Muscle of arm (tissue), 14 donors: Measurements from ENCODE around the gene CDK18. TPM values are rescaled to one million over a fixed set of nuclear protein-coding genes. Genes with fewer than 3 reads are reported as not detected.
A peak's percentile ranks its signal among the peaks of the same experiment; 100 is the strongest.

ENCODE experiments used
- DNase-seq: peaks from one replicate; pipeline ENCODE4 v3.0.0-alpha.2; 2013
- long read RNA-seq, 11 donors: transcript quantifications; one replicate each; lab custom pipeline, GENCODE V29; 2026
- polyA plus RNA-seq, 12 donors: library from polyadenylated mRNA; unstranded; fragments of 120-200 nt; gene quantifications; one replicate each; pipeline ENCODE4 v1.2.1, GENCODE V29; 2013; ENCODE audit not compliant: insufficient read length in 12 of 12

CDK18 gene
- polyA plus RNA-seq: 10 to 100 TPM in 4 of 12 donors, 1 to 10 TPM in 7, not detected in 1; 5.2 to 14.5 (median 8.0) TPM
- long read RNA-seq, donor 1, partial matches to known transcripts: 0 of 5 reads
- long read RNA-seq, donor 1, other reads (novel, unspliced or antisense): 0 of 5 reads
- long read RNA-seq, donor 2, partial matches to known transcripts: 0 of 1 reads
- long read RNA-seq, donor 2, other reads (novel, unspliced or antisense): 0 of 1 reads
- long read RNA-seq, donor 3, partial matches to known transcripts: 0 of 1 reads
- long read RNA-seq, donor 3, other reads (novel, unspliced or antisense): 0 of 1 reads
- long read RNA-seq, donor 4, partial matches to known transcripts: 0 of 1 reads
- long read RNA-seq, donor 4, other reads (novel, unspliced or antisense): 0 of 1 reads
- long read RNA-seq, donor 5: 0 reads
- long read RNA-seq, donor 6: 0 reads
- long read RNA-seq, donor 7, partial matches to known transcripts: 0 of 3 reads
- long read RNA-seq, donor 7, other reads (novel, unspliced or antisense): 0 of 3 reads
- long read RNA-seq, donor 8, partial matches to known transcripts: 0 of 2 reads
- long read RNA-seq, donor 8, other reads (novel, unspliced or antisense): 0 of 2 reads
- long read RNA-seq, donor 9: 0 reads
- long read RNA-seq, donor 10, partial matches to known transcripts: 0 of 1 reads
- long read RNA-seq, donor 10, other reads (novel, unspliced or antisense): 0 of 1 reads
- long read RNA-seq, donor 11, partial matches to known transcripts: 0 of 3 reads
- long read RNA-seq, donor 11, other reads (novel, unspliced or antisense): 0 of 3 reads

- DNase-seq: no peak
Observed at GRCh38 chr1:205504311-205505075, at the start of gene CDK18. CDK18 (plus strand) TSS chr1:205504669; CDS start chr1:205523168, 18,499 bp downstream.

GRCh38 chr1:205454903-205455335 lies 49.5 kb upstream of the CDK18 start:
- no peak for DNase-seq

DNA sequence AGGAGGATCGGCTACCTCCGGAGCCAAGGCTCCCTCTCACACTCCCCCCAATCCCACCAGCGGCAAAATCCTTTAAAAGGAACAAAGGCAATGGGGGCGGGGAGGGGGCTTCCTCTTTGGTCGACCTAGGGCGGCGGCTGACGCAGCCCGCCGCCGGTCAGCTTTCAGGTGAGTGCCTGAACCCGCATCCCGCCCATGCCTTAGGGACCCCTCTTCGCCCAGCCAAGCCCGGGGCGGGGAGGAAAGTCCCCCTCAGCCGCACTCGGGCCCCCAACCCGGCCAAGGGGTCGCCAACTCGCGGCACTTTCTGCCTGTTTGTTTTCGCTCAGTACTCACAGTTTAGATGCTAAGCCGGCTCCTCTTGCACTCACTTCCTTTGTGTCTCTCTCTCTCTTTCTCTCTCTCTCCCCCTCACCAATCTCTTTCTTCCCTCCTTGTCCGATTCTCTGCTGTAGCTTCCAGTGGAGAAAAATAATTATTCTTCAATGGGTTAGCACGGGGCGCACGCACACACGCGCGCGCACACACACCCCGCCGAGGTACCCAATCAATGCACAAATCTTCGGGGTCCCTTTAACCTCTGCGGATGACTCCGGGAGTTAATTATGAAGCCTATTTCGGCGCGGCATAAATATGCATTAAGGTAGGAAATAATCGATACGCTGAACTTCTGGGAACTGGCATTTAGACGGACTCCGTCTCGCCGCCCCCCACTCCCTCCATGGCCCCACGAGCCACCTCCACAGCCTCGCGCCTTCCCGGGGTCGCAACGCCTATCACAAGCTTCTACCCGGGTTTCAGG lies 48.7 kb upstream of the CDK18 start, which contains the start of gene BLACAT1:
Gene BLACAT1 (minus strand): TSS at position 465 of the 802 bp plus-strand sequence.
- DNase-seq: no peak

- no peak for DNase-seq
Observed at GRCh38 chr1:205456383-205456867, 48.0 kb upstream of the CDK18 start.

GRCh38 chr1:205456868-205457745 lies 47.4 kb upstream of the CDK18 start:
- DNase-seq: no peak

GRCh38 chr1:205458777-205459566 lies 45.5 kb upstream of the CDK18 start:
- DNase-seq: peak; percentile 59

GRCh38 chr1:205465392-205465791 lies 39.1 kb upstream of the CDK18 start:
- no peak for DNase-seq

GRCh38 chr1:205466595-205467220 lies 37.8 kb upstream of the CDK18 start:
- no peak for DNase-seq

DNA sequence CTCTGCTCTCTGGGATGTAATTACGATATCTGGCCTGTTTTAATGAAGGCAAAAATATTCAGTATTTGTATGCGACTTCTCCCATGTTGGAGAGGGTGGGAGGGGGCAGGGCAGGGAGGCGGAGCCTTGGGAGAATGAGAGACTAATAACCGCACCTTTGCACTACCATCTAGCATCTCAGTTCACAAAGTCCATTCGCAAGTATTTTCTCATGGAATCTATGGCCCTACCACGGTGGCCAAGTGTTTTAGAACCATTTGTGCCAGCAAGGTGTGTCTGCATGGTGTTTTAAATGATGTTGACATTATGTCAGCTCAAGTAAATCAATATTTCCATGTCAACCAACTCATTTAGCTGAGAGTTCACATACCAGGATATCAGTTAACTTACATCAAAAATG lies 34.3 kb upstream of the CDK18 start:
- no peak for DNase-seq

GRCh38 chr1:205472737-205473441 lies 31.6 kb upstream of the CDK18 start:
- no peak for DNase-seq

DNA sequence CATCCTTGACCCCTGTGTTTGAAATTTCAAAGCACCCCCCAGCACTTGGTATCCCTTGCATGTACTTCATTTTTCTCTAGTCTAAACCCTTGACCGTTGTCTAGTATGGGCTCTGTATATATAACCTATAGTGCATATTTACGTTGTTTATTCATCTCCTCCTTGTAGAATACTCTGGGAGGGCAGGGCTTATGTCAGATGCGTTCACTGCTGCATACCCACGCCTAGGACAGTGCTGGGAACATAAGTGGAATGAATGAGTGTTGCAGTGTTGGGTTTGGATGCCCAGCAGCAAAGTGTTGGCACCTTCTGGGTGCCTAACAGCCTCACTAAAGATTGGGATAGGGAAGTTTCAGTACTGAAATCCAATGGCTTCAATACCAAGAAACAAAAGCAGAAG lies 31.0 kb upstream of the CDK18 start:
- DNase-seq: no peak

DNA sequence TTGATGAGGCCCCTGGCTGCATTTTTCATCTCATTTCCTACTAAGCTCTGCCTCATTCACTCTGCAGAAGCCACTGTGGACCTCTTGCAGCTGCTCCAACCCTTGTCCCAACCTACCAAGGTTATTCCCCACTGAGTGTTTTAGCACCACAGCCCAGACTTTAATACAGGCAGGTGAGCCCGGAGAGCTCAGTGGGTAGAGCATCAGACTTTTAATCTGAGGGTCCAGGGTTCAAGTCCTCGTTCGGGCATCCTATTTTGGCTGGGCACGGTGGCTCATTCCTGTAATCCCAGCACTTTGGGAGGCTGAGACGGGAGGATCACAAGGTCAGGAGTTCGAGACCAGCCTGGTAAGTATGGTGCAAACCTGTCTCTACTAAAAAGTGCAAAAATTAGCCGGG lies 30.5 kb upstream of the CDK18 start:
- no peak for DNase-seq

DNA sequence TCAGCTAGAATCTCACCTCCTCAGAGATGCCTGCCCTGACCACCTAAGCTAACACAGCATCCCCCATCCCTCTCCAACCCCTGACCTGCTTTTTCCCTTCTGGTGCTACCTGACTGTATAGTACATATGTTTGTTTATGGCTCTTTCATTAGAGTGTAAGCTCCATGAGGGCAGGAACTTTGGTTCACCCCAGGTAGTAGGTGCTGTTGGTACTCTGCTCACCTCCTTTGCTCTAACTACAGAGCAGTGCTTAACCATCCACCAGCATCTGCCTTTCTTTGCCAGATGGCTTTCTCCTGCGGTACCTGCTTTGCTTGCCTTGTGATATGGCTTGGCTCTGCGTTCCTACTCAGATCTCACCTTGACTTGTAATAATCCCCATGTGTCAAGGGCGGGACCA lies 29.9 kb upstream of the CDK18 start:
- no peak for DNase-seq

- DNase-seq: no peak
Observed at GRCh38 chr1:205475855-205476254, 28.6 kb upstream of the CDK18 start.

DNA sequence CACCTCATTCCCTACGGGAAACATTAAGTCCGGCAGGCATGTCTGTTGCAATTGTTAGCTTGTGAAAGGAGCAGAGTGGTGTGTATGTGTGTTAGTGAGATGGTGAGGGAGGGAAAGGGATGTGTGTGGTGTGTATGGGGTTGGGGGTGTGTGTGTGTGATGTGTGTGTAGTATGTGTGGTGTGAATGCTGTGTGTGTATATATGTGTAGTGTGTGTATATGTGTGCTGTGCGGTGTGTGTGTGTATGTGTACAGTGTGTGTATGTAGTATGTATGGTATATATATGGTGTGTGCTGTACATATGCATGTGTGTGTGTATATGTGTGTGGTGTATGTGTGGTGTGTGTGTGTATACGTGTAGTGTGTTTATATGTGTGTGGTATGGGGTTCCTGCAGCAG lies 27.8 kb upstream of the CDK18 start:
- no peak for DNase-seq

GRCh38 chr1:205477121-205477758 lies 27.2 kb upstream of the CDK18 start:
- no peak for DNase-seq

DNA sequence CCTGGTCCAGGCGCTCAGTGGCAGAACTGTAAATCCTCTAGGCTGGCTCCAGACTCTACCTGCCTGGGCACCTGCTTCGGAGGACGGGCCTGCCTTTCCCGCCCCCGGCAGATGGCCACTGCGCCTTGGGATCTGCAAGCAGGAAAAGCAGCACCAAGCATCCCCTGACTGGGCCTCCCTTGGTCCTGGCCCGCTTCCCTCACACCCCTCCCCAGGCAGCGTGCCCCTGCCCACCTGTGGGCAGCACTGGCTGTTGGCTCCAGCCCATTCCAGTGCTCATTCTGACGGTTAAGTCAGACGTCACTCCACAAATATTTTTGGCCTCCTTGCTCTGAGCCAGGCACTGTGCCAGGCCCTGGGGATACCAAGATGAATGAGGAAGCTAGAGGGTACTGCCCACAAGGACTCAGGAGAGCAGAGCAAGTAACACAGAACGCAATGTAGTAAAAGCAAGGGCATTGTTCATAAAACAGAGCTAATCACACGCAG lies 26.7 kb upstream of the CDK18 start:
- DNase-seq: peak; percentile 28
